SU-DHL-6 (cell line): Measurements from ENCODE around the gene CLEC5A.
"Not testable (repeated sequence)": the region's sequence is repeated elsewhere in the genome, so short reads cannot be mapped to it uniquely, and the experiment has no call there.

Experiments
- H2AFZ ChIP-seq: fragments of 200-600 bp; sonication (generic); 2 replicates; pipeline ENCODE4 v1.6.1; 2014; ENCODE audit warnings: low read depth, mild to moderate bottlenecking, moderate library complexity, mixed read lengths, antibody characterized with exemption, low read length; ENCODE audit not compliant: severe bottlenecking
- H3F3A ChIP-seq: fragments of 200-600 bp; shearing (Covaris generic); 2 replicates; pipeline ENCODE4 v1.6.0; 2016; ENCODE audit warnings: antibody characterized with exemption, mild to moderate bottlenecking; ENCODE audit not compliant: insufficient read depth
- H3K27ac ChIP-seq: fragments of 200-600 bp; sonication (generic); 2 replicates; pipeline ENCODE4 v1.5.1; 2016; ENCODE audit warnings: low read depth, mild to moderate bottlenecking, low read length, moderate library complexity, mixed read lengths
- H3K27me3 ChIP-seq: fragments of 200-600 bp; sonication (generic), shearing (Covaris generic); 2 replicates; pipeline ENCODE4 v1.6.0; 2014; ENCODE audit warnings: mild to moderate bottlenecking, low read length
- H3K36me3 ChIP-seq: fragments of 200-600 bp; sonication (generic); 2 replicates; pipeline ENCODE4 v1.6.1; 2014; ENCODE audit warnings: mild to moderate bottlenecking, low read length, mixed read lengths
- H3K4me2 ChIP-seq: fragments of 300-600, 200-600 bp; shearing (Covaris generic), sonication (generic); 2 replicates; pipeline ENCODE4 v1.6.0; 2014; ENCODE audit warnings: low read length, low read depth, mild to moderate bottlenecking; ENCODE audit not compliant: poor library complexity, severe bottlenecking
- H3K4me3 ChIP-seq: fragments of 200-600 bp; sonication (generic); 2 replicates; pipeline ENCODE4 v1.5.1; 2014; ENCODE audit warnings: antibody characterized with exemption, low read length, mild to moderate bottlenecking, mixed read lengths; ENCODE audit not compliant: insufficient read depth, poor library complexity, severe bottlenecking
- H3K79me2 ChIP-seq: fragments of 200-600 bp; sonication (generic); 2 replicates; pipeline ENCODE4 v1.6.1; 2014; ENCODE audit warnings: mild to moderate bottlenecking, low read length, moderate library complexity; ENCODE audit not compliant: insufficient read depth
- H3K9ac ChIP-seq: fragments of 200-600 bp; sonication (generic); 2 replicates; pipeline ENCODE4 v1.7.0; 2014; ENCODE audit warnings: mild to moderate bottlenecking, low read length
- H3K9me2 ChIP-seq: fragments of 200-600 bp; sonication (generic); replicated peaks from 2 replicates; pipeline ENCODE4 v1.6.1; 2014; ENCODE audit warnings: low read length; ENCODE audit not compliant: insufficient read depth
- H3K9me3 ChIP-seq: fragments of 200-600 bp; sonication (generic); 2 replicates; pipeline ENCODE4 v1.6.1; 2014; ENCODE audit warnings: low read length, mixed read lengths; ENCODE audit not compliant: insufficient read depth
- H4K20me1 ChIP-seq: fragments of 200-600 bp; sonication (generic); 2 replicates; pipeline ENCODE4 v1.6.1; 2014; ENCODE audit warnings: low read depth, mild to moderate bottlenecking, antibody characterized with exemption, low read length, moderate library complexity, mixed read lengths
- EZH2phosphoT487 ChIP-seq: fragments of 200-600 bp; sonication (generic), shearing (Covaris generic); conservative IDR thresholded peaks from 2 replicates; pipeline ENCODE4 v1.6.1; 2018; ENCODE audit warnings: mild to moderate bottlenecking, antibody characterized with exemption, low read length, moderate library complexity, mixed read lengths
- TF ChIP-seq, protein P1 (sequence below): fragments of 200-600 bp; sonication (generic); IDR thresholded peaks from one replicate; pipeline ENCODE4 v1.5.1; 2017; ENCODE audit warnings: antibody characterized with exemption, mild to moderate bottlenecking, low read length, moderate library complexity; ENCODE audit not compliant: insufficient read depth, poor library complexity, severe bottlenecking

The CLEC5A gene

DNA sequence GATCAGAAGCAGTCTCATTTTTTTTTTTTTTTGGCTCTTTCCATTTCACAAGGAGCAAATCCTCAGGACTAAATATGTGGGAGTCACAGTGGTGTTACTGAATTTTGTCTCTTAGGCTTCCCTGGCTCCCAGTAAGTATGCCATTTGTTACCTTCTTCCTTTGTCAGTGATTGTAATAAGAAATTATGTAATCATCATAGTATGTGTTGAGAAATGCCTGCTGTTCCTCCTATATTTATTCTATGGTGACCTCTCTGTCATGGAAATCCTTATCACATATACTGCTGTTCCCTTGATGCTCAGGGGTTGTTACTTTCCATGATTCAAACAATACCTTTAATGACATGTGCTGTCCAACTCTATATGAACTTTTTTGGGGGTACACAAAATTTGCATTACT, 35.4 kb downstream of the CLEC5A start:
- H3K9me2 ChIP-seq = no peaks in the 10 kb centered on the region
- H3K4me2 ChIP-seq = no peak overlapping the region
- H3K9ac ChIP-seq = no peak overlapping the region

GRCh38 chr7:141906285-141906684, 40.5 kb downstream of the CLEC5A start:
- Histone ChIP-seq H3K4me3 (no peak overlapping the region), H3K9me3 (no peaks in the 10 kb centered on the region), H3K27me3 (no peaks in the 10 kb centered on the region), H3K9ac (no peak overlapping the region), H3K9me2 (no peaks in the 10 kb centered on the region), H4K20me1 (no peaks in the 10 kb centered on the region), H3K4me2 (no peak overlapping the region), H3K27ac (no peak overlapping the region), H3F3A (no peaks in the 10 kb centered on the region), H3K79me2 (no peaks in the 10 kb centered on the region), H3K36me3 (no peaks in the 10 kb centered on the region), H2AFZ (no peak overlapping the region)
- TF ChIP-seq EZH2phosphoT487 = no peak
- TF ChIP-seq, protein P1, sequence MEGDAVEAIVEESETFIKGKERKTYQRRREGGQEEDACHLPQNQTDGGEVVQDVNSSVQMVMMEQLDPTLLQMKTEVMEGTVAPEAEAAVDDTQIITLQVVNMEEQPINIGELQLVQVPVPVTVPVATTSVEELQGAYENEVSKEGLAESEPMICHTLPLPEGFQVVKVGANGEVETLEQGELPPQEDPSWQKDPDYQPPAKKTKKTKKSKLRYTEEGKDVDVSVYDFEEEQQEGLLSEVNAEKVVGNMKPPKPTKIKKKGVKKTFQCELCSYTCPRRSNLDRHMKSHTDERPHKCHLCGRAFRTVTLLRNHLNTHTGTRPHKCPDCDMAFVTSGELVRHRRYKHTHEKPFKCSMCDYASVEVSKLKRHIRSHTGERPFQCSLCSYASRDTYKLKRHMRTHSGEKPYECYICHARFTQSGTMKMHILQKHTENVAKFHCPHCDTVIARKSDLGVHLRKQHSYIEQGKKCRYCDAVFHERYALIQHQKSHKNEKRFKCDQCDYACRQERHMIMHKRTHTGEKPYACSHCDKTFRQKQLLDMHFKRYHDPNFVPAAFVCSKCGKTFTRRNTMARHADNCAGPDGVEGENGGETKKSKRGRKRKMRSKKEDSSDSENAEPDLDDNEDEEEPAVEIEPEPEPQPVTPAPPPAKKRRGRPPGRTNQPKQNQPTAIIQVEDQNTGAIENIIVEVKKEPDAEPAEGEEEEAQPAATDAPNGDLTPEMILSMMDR = no peak

More for the DNA sequence above, 35.4 kb downstream of the CLEC5A start:
- Histone ChIP-seq H3K4me3 (no peak overlapping the region), H3K9me3 (no peaks in the 10 kb centered on the region), H3K36me3 (no peaks in the 10 kb centered on the region), H3K27me3 (no peaks in the 10 kb centered on the region), H2AFZ (no peak overlapping the region), H3K27ac (no peak overlapping the region), H4K20me1 (no peaks in the 10 kb centered on the region), H3K79me2 (no peaks in the 10 kb centered on the region), H3F3A (no peaks in the 10 kb centered on the region)
- TF ChIP-seq, protein P1 = no peak
- no peak for TF ChIP-seq EZH2phosphoT487

DNA sequence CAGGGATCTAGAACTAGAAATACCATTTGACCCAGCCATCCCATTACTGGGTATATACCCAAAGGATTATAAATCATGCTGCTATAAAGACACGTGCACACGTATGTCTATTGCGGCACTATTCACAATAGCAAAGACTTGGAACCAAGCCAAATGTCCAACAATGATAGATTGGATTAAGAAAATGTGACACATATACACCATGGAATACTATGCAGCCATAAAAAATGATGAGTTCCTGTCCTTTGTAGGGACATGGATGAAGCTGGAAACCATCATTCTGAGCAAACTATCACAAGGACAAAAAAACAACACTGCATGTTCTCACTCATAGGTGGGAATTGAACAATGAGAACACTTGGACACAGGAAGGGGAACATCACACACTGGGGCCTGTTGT, 47.4 kb downstream of the CLEC5A start:
- not testable (repeated sequence) for H3F3A ChIP-seq, H3K36me3 ChIP-seq, H3K27ac ChIP-seq, H3K9me2 ChIP-seq, H3K9me3 ChIP-seq, H3K79me2 ChIP-seq, H3K9ac ChIP-seq, H3K4me3 ChIP-seq, H3K27me3 ChIP-seq, H4K20me1 ChIP-seq, H3K4me2 ChIP-seq, H2AFZ ChIP-seq

DNA sequence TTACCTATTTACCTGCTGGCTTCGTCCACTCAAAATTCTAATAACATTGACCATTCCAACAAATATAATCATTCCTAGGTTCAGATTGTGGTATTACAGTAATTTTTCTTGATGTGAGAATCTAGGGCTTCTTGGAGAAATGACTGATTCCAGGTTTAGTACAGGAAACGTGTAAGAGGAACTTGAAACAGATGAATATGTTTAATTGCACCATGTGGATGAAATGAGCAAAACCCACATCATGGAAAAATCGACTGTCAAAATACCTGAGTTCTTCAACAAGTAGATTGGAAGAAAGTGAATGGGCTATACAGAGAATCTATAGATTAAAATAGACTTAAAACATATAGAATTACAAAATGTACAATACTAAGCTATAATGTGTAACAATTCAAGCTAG, 55.4 kb downstream of the CLEC5A start:
- TF ChIP-seq EZH2phosphoT487 = no peak
- TF ChIP-seq, protein P1 = no peak
- Histone ChIP-seq H3K4me2 (no peak overlapping the region), H3K27ac (no peak overlapping the region), H3K36me3 (no peaks in the 10 kb centered on the region), H3K9me3 (no peaks in the 10 kb centered on the region), H2AFZ (no peak overlapping the region), H3K9ac (no peak overlapping the region), H3K4me3 (no peak overlapping the region), H3K27me3 (no peaks in the 10 kb centered on the region), H3K9me2 (no peaks in the 10 kb centered on the region), H3F3A (no peaks in the 10 kb centered on the region), H4K20me1 (no peaks in the 10 kb centered on the region), H3K79me2 (no peaks in the 10 kb centered on the region)
